Loucy (cell line): Measurements from ENCODE around the gene LEKR1.

Experiments
- H2AFZ ChIP-seq: fragments of 200-600 bp; sonication (generic); 2 replicates; pipeline ENCODE4 v1.6.0; 2016; ENCODE audit warnings: antibody characterized with exemption, mild to moderate bottlenecking, low read length, moderate library complexity
- H3F3A ChIP-seq: fragments of 200-600 bp; 2 replicates; pipeline ENCODE4 v1.6.0; 2016; ENCODE audit warnings: antibody characterized with exemption, low read depth, mild to moderate bottlenecking
- H3K27me3 ChIP-seq: fragments of 200-600 bp; sonication (generic); 2 replicates; pipeline ENCODE4 v1.6.1; 2014; ENCODE audit warnings: low read length, mild to moderate bottlenecking; ENCODE audit not compliant: insufficient read depth, poor library complexity, severe bottlenecking
- H3K36me3 ChIP-seq: fragments of 200-600 bp; sonication (generic); 2 replicates; pipeline ENCODE4 v1.6.1; 2016; ENCODE audit warnings: low read length; ENCODE audit not compliant: insufficient read depth
- H3K4me1 ChIP-seq: fragments of 200-600 bp; sonication (generic); 2 replicates; pipeline ENCODE4 v1.5.1; 2014; ENCODE audit warnings: low read length, mild to moderate bottlenecking; ENCODE audit not compliant: insufficient read depth, poor library complexity, severe bottlenecking
- H3K4me2 ChIP-seq: fragments of 200-600 bp; sonication (generic); 2 replicates; pipeline ENCODE4 v1.6.0; 2014; ENCODE audit warnings: antibody characterized with exemption, low read length, low read depth, mild to moderate bottlenecking; ENCODE audit not compliant: poor library complexity, severe bottlenecking
- H3K4me3 ChIP-seq: fragments of 200-600 bp; sonication (generic); 2 replicates; pipeline ENCODE4 v1.5.1; 2014; ENCODE audit warnings: low read length, mild to moderate bottlenecking, mixed read lengths; ENCODE audit not compliant: poor library complexity, severe bottlenecking
- H3K79me2 ChIP-seq: fragments of 200-600 bp; sonication (generic); 2 replicates; pipeline ENCODE4 v1.6.1; 2014; ENCODE audit warnings: low read length; ENCODE audit not compliant: insufficient read depth
- H3K9ac ChIP-seq: fragments of 200-600 bp; sonication (generic); 2 replicates; pipeline ENCODE4 v1.6.0; 2014; ENCODE audit warnings: mild to moderate bottlenecking, low read depth, low read length, moderate library complexity; ENCODE audit not compliant: poor library complexity, severe bottlenecking
- H3K9me2 ChIP-seq: fragments of 200-600 bp; sonication (generic); replicated peaks from 2 replicates; pipeline ENCODE4 v1.6.1; 2016; ENCODE audit warnings: low read depth, low read length, mixed read lengths
- H3K9me3 ChIP-seq: fragments of 200-600 bp; sonication (generic); 2 replicates; pipeline ENCODE4 v1.6.1; 2014; ENCODE audit warnings: mild to moderate bottlenecking, antibody characterized with exemption, low read length, low read depth; ENCODE audit not compliant: insufficient read depth
- H4K20me1 ChIP-seq: fragments of 200-600 bp; sonication (generic); 2 replicates; pipeline ENCODE4 v1.6.0; 2014; ENCODE audit warnings: antibody characterized with exemption, low read length, mild to moderate bottlenecking; ENCODE audit not compliant: insufficient read depth, poor library complexity, severe bottlenecking
- EZH2phosphoT487 ChIP-seq: fragments of 200-600 bp; IDR thresholded peaks from 2 replicates; pipeline ENCODE4 v1.6.1; 2018; ENCODE audit warnings: antibody characterized with exemption, mild to moderate bottlenecking, moderate library complexity, borderline replicate concordance
- TF ChIP-seq, protein P1 (sequence below): fragments of 200-600 bp; sonication (generic); conservative IDR thresholded peaks from 2 replicates; pipeline ENCODE4 v1.5.1; 2014; ENCODE audit warnings: mild to moderate bottlenecking, antibody characterized with exemption, low read length

The LEKR1 gene

GRCh38 chr3:157079676-157080369 is 253.7 kb downstream of the LEKR1 start:
- Histone ChIP-seq H3K9me3 (no peaks in the 10 kb centered on the region), H3K79me2 (no peaks in the 10 kb centered on the region), H3K4me2 (no peak overlapping the region), H3K4me3 (no peak overlapping the region), H4K20me1 (no peaks in the 10 kb centered on the region), H2AFZ (no peak overlapping the region), H3K27me3 (no peaks in the 10 kb centered on the region), H3F3A (no peaks in the 10 kb centered on the region), H3K9me2 (no peaks in the 10 kb centered on the region), H3K9ac (no peak overlapping the region), H3K36me3 (no peaks in the 10 kb centered on the region), H3K4me1 (no peaks in the 10 kb centered on the region)
- TF ChIP-seq, protein P1, sequence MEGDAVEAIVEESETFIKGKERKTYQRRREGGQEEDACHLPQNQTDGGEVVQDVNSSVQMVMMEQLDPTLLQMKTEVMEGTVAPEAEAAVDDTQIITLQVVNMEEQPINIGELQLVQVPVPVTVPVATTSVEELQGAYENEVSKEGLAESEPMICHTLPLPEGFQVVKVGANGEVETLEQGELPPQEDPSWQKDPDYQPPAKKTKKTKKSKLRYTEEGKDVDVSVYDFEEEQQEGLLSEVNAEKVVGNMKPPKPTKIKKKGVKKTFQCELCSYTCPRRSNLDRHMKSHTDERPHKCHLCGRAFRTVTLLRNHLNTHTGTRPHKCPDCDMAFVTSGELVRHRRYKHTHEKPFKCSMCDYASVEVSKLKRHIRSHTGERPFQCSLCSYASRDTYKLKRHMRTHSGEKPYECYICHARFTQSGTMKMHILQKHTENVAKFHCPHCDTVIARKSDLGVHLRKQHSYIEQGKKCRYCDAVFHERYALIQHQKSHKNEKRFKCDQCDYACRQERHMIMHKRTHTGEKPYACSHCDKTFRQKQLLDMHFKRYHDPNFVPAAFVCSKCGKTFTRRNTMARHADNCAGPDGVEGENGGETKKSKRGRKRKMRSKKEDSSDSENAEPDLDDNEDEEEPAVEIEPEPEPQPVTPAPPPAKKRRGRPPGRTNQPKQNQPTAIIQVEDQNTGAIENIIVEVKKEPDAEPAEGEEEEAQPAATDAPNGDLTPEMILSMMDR, result no peak
- TF ChIP-seq EZH2phosphoT487, result no peak

DNA sequence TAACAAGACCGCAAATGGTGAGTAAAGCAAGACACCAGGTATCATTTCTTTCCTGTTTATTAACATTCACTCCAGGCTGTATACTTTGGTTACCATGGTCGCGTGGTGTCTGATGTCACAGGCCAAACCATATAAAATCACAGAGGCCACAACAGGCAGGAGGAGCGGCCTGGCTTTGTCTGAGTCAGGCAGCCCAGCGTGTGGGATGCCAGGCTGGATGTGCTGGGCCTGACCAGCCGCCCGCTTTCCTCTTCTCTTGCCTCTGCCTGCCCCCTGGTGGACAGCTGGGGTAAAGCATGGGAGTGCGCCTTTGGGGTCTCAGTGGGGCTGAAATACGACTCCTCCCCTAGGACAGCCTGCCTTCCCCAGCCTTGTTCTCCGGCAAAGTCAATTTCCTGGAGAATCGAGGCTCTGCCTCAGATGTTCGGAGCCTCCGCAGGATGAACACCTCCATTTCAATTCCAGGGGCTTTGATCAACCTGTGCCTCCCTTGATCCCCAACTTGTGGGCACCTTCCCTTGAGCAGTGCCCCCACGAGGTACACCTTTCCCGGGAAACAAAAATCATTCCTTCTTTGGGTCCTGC is 255.6 kb downstream of the LEKR1 start:
- Histone ChIP-seq H4K20me1 (no peaks in the 10 kb centered on the region), H3K4me1 (no peaks in the 10 kb centered on the region), H3K27me3 (no peaks in the 10 kb centered on the region), H3F3A (no peaks in the 10 kb centered on the region), H2AFZ (peak overlapping the region; percentile 66), H3K4me3 (peak overlapping the region; percentile 15), H3K36me3 (no peaks in the 10 kb centered on the region), H3K79me2 (no peaks in the 10 kb centered on the region), H3K9me2 (no peaks in the 10 kb centered on the region), H3K4me2 (peak overlapping the region; percentile 54), H3K9ac (no peak overlapping the region), H3K9me3 (no peaks in the 10 kb centered on the region)
- TF ChIP-seq, protein P1, result peak; percentile 95
- no peak for TF ChIP-seq EZH2phosphoT487

GRCh38 chr3:157082305-157082982 is 256.3 kb downstream of the LEKR1 start:
- no peaks in the 10 kb centered on the region for H3K4me1 ChIP-seq
- H3K9ac ChIP-seq, result no peak overlapping the region
- H3K36me3 ChIP-seq, result no peaks in the 10 kb centered on the region
- H2AFZ ChIP-seq, result peak overlapping the region; percentile 66; the same call in 1 of the 2 replicates
- no peaks in the 10 kb centered on the region for H3K79me2 ChIP-seq
- no peaks in the 10 kb centered on the region for H4K20me1 ChIP-seq
- peak overlapping the region; percentile 54 for H3K4me2 ChIP-seq
- H3K27me3 ChIP-seq, result no peaks in the 10 kb centered on the region
- H3K9me3 ChIP-seq, result no peaks in the 10 kb centered on the region
- no peak for TF ChIP-seq EZH2phosphoT487
- TF ChIP-seq, protein P1, result no peak
- no peaks in the 10 kb centered on the region for H3F3A ChIP-seq
- H3K9me2 ChIP-seq, result no peaks in the 10 kb centered on the region
- H3K4me3 ChIP-seq, result peak overlapping the region; percentile 15
